GM18505 (cell line): ENCODE data around the gene CXXC5.
"Not testable (repeated sequence)": the region's sequence is repeated elsewhere in the genome, so short reads cannot be mapped to it uniquely, and the experiment has no call there.

Experiments used
- ATAC-seq: cut with Tn5 transposase; IDR thresholded peaks from one replicate; pipeline ENCODE4 v1.9.1; 2021; ENCODE audit not compliant: unreplicated experiment
- POLR2A ChIP-seq: IDR thresholded peaks from 4 replicates; pipeline ENCODE4 v1.6.1; 2011; ENCODE audit warnings: borderline replicate concordance; ENCODE audit not compliant: insufficient read depth, insufficient read length; ENCODE audit errors: extremely low read depth

The CXXC5 gene

DNA sequence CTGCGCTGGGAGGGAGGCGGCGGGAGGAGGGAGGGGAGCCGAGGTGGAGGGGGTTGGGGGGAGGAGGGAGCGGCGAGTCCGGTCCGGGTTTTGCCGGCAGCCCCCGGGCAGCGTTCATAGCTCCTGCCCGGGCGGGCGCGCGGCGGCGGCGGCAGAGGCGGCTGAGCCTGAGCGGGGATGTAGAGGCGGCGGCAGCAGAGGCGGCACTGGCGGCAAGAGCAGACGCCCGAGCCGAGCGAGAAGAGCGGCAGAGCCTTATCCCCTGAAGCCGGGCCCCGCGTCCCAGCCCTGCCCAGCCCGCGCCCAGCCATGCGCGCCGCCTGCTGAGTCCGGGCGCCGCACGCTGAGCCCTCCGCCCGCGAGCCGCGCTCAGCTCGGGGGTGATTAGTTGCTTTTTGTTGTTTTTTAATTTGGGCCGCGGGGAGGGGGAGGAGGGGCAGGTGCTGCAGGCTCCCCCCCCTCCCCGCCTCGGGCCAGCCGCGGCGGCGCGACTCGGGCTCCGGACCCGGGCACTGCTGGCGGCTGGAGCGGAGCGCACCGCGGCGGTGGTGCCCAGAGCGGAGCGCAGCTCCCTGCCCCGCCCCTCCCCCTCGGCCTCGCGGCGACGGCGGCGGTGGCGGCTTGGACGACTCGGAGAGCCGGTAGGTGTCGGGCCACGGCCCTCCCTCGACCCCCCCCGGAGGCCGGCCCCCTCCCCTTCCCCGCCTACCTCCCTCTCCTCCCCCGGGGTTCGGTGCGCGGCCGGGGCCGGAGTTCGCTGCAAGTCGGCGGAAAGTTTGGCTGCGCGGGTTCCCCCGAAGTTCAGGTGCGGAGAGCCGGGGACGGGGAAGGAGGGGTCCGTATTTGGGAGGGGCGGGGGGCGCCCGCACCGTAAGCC is at the start of gene CXXC5:
CXXC5 (plus strand) TSS at position 145 of the 877 bp plus-strand sequence. CDS start 32,175 bp downstream, outside the sequence.
- TF ChIP-seq POLR2A, result peak; percentile 70
- peak; percentile 23 for ATAC-seq

DNA sequence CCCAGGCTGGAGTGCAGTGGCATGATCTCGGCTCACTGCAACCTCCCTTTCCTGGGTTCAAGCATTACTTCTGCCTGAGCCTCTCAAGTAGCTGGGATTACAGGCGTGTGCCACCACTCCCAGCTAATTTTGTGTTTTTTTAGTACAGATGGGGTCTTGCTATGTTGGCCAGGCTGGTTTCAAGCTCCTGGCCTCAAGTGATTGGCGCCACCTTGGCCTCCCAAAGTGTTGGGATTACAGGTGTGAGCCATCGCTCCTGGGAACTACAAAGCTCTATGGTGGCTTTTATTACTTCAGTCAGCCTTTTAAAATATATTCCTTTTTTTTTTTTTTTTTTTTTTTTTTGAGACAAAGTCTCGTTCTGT is 49.6 kb upstream of the CXXC5 start:
- ATAC-seq, result not testable (repeated sequence)

DNA sequence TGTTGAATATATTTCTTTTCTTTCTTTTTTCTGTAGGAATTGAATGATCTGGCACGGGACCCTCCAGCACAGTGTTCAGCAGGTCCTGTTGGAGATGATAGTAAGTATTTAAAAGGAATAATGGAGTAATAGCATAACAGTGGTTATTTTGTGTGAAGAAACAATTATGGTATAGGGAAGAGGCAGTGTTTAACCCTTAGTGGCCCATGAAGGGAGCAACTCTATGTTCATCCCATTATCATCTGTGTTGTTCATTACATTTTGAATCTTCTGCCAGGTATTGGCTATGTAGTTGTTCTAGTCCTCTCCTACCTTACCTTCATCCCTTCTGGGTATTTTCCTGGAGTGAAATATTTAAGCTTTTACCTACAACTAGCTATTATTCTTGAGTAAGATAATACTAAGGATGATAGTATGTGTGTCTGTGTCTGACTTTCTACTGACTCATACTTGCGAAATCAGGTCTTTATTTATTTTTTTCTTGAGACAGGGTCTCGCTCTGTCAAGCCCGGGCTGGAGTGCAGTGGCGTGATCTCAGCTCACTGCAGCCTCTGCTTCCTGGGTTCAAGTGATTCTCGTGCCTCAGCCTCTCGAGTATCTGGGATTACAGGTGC is 47.7 kb upstream of the CXXC5 start:
- ATAC-seq, result no peak
- TF ChIP-seq POLR2A, result no peak

DNA sequence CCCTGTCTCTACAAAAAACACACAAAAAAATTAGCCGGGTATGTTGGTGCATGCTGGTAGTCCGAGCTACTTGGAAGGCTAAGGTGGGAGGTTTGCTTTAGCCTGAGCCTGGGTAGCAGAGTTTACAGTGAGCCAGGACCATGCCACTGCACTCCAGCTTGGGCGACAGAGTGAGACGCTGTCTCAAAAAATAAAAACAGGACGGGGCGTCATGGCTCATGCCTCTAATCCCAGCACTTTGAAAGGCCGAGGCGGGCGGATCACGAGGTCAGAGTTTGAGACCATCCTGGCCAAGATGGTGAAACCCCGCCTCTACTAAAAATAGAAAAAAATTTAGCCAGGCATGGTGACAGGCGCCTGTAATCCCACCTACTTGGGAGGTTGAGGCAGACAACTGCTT is 46.7 kb upstream of the CXXC5 start:
- TF ChIP-seq POLR2A, result no peak
- no peak for ATAC-seq

DNA sequence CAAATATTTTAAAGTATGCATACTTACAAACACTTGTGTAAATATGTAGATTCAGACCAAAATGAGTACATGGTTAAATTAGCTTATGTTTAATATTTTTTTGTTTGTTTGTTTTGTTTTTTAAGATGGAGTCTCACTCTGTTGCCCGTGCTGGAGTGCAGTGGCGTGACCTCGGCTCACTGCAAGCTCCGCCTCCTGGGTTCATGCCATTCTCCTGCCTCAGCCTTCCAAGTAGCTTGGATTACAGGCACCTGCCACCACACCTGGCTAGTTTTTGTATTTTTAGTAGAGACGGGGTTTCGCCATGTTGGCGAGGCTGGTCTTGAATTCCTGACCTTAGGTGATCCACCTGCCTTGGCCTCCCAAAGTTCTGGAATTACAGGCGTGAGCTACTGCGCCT is 46.2 kb upstream of the CXXC5 start:
- not testable (repeated sequence) for ATAC-seq

DNA sequence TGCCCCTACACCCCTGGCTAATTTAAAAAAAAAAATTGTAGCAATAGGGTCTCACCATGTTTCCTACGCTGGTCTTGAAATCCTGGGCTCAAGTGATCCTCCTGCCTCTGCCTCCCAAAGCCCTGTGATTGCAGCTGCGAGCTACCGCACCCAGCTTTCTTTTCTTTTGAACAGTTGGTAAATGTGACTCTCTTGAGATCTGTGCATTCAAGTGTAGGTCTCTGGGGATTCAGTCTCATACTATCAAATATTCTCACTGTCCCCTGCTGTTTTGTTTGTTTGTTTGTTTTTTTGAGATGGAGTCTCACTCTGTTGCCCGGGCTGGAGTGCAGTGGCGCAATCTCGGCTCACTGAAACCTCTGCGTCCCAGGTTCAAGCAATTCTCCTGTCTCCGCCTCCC is 42.3 kb upstream of the CXXC5 start:
- no peak for TF ChIP-seq POLR2A
- ATAC-seq, result no peak

DNA sequence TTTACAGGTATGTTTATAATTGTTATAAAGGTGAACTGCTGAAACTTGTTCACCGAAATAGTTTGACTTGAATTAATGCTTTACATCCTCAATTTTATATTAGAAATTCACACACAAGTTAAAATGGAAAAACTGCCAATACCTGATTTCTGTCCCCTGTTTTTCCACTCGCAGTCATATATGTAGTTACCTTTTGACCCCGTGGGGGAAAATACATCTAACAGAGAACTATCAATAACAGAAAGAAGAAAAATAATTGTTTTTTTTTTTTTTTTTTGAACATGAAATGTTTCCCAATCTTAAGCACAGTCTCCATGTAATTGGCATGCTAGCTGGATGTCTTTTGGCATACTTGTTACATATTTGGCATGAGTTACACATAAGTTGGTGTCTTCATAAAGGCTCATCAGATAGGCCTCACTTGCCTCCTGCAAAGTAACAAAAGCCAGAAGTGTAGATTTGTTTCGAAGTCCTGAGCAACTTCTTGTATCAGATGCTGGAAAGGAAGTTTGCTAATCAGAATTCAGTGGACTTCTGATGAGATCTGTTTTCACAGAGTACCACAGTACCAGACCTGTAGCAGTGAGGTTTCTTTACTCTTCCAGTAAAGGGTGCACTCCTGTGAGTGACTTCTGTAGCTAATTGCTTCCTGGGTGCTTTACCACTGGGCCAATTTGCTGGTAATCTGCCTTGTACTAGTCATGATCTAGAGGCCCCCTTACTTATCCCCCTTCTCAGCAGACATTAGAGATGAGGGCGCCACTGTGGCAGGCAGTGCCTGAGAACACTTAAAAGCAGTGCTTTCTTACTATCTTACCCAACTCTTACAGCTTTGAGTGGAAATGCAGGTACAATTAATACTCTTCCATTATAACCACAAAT is 36.2 kb upstream of the CXXC5 start:
- no peak for ATAC-seq
- no peak for TF ChIP-seq POLR2A

DNA sequence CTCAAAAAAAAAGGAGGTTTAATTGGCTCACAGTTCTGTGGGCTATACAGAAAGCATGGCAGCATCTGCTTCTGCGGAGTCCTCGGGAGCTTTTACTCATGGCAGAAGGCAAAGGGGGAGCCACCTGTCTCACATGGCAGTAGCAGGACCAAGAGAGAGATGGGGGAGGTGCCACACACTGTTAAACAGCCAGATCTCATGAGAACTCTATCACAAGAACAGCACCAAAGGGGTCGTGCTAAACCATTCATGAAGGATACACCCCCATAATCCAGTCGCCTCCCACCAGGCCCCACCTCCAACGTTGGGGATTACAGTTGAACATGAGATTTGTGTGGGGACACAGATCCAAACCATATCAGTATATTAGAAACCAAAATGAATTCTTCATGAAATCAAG is 28.3 kb upstream of the CXXC5 start:
- no peak for TF ChIP-seq POLR2A
- ATAC-seq, result no peak

DNA sequence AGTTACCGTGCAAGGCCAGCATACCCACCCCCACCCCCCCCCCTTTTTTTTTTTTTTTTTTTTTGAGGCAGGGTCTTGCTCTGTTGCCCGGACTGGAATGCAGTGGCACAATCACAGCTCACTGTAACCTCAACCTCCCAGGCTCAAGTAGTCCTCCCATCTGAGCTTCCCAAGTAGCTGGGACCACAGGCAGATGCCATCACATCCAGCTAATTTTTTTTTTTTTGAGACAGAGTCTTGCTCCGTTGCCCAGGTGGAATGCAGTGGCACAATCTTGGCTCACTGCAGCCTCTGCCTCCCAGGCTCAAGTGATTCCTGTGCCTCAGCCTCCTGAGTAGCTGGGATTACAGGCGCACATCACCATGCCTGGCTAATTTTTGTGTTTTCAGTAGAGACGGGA is 22.8 kb upstream of the CXXC5 start:
- not testable (repeated sequence) for ATAC-seq

DNA sequence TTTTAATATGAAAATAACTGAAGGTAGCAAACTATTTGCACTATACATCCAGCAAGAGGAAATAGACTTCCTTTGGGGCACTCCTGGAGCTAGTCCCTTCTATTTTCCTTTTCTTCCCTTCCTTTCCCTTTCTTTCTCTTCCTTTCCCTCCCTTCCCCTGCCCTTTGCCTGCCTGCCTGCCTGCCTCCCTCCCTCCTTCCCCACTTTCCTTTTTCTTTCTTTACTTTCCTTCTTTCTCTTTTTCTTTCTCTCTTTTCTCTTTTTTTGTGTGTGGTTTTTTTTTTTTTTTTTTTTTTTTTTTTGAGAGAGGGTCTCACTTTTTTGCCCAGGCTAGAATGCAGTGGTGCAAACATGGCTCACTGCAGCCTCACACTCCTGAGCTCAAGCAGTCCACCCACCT is 17.3 kb upstream of the CXXC5 start:
- ATAC-seq, result no peak
- no peak for TF ChIP-seq POLR2A

DNA sequence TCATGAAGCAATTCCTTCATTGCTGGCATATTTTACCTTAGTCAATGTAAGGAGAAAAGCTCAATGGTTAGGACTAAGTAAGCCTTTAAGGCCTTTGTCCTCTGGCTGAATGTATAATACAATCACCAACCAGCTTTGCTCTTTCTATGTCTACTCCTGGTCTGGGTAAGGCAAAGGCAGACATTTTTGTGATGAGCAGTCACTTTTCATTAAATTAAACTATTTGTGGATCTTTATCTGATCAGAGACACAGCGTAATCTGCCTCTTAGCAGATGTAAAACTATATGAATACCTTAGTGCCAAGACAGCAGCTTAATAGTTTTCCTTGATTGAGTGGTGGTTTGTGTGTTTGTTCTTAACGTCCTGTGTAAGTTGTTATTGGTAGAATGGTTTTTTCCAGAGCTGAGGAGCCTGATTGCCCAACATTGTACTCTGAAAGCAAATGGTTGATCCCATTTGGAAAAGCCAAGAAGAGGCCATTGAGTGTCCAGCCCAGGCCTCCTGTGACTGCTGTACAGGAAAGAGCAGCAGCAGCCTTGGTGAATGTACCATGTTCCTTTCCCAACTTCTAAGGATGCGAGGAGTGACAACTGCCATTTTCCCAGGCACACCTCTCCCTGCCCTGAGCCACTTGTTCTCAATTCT is 16.5 kb upstream of the CXXC5 start:
- ATAC-seq, result no peak
- TF ChIP-seq POLR2A, result peak; percentile 12

DNA sequence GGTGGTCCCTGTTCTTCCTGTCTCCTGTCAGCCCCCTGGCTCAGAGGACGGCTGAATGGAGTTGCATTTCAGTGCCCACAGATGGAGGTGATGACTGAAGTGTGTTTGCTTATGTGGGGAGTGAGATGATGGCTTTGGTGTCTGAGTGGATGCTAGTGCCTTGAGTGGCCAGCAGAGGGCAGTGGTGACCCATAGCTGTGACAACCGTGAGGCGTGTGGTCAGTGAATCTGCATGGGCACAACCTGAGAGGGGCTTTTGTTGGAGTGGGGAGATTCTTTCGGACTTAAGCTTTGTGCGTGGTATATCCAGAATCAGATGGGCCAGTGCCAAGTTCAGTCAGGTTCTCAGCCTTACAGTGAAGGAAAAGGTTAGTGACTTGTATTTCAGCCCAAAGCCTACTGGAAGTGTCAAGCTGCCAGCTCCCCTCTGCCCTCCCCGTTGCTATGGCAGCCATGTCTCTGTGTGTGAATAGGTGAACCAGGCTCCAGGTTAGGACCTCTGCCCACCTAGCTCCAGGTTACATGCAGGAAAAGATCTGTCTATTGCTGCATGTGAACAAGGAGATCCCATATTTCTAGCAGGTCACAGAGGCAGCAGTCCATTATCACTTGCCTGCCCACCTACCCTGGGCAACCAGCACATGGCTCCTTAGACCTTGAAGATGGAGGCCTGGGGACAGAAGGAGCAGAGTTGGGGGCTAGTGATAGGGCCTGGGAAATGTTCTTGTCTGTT is 14.7 kb upstream of the CXXC5 start:
- no peak for ATAC-seq
- peak; percentile 45 for TF ChIP-seq POLR2A

DNA sequence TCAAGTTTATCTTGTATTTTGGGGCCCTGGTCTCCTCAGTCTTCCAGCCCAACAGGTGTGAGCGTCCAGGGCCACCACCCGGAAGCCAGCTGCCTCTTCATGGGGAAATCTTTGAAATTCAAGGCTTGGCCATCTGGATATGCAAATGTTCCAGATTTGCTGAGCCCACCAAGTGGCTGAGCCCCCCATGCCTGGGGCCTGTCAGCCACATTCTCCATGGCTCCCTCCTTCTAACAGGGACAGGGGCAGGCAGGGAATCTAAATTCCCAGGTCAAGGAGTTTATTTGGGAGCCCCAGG is 14.2 kb upstream of the CXXC5 start:
- TF ChIP-seq POLR2A, result no peak
- no peak for ATAC-seq
